ENCODE results near the gene PTPRD.
"Not testable (repeated sequence)": the region's sequence is repeated elsewhere in the genome, so short reads cannot be mapped to it uniquely, and the experiment has no call there.

Gene PTPRD

GRCh38 chr9:10449201-10449617 lies 163.6 kb downstream of the PTPRD start:
- DNase-seq: not testable (repeated sequence)

GRCh38 chr9:10447036-10447435 lies 165.8 kb downstream of the PTPRD start:
- DNase-seq: no peak

- DNase-seq: no peak
Measured at GRCh38 chr9:10443868-10444204, 169.0 kb downstream of the PTPRD start.

- no peak for DNase-seq
Measured at GRCh38 chr9:10443181-10443867, 169.5 kb downstream of the PTPRD start.

- DNase-seq: no peak
Measured at GRCh38 chr9:10438955-10439354, 173.8 kb downstream of the PTPRD start.

- DNase-seq: no peak
Measured at GRCh38 chr9:10436756-10437155, 176.0 kb downstream of the PTPRD start.

GRCh38 chr9:10434412-10434811 lies 178.4 kb downstream of the PTPRD start:
- no peak for DNase-seq

GRCh38 chr9:10411272-10411671 lies 201.5 kb downstream of the PTPRD start:
- no peak for DNase-seq

- DNase-seq: no peak
Measured at GRCh38 chr9:10403283-10403682, 209.5 kb downstream of the PTPRD start.

GRCh38 chr9:10396615-10397014 lies 216.2 kb downstream of the PTPRD start:
- no peak for DNase-seq

- DNase-seq: no peak
Measured at GRCh38 chr9:10387282-10387681, 225.5 kb downstream of the PTPRD start.

GRCh38 chr9:10371824-10372223 lies 241.0 kb downstream of the PTPRD start:
- DNase-seq: no peak

- DNase-seq: peak; percentile 6
Measured at GRCh38 chr9:10366171-10366779, 246.5 kb downstream of the PTPRD start.

GRCh38 chr9:10354591-10354990 lies 258.2 kb downstream of the PTPRD start:
- DNase-seq: no peak

- DNase-seq: not testable (repeated sequence)
Measured at GRCh38 chr9:10345621-10346020, 267.2 kb downstream of the PTPRD start.

- no peak for DNase-seq
Measured at GRCh38 chr9:10341057-10341456, 271.7 kb downstream of the PTPRD start.

- DNase-seq: no peak
Measured at GRCh38 chr9:10339152-10339551, 273.6 kb downstream of the PTPRD start.

GRCh38 chr9:10331157-10331556 lies 281.6 kb downstream of the PTPRD start:
- DNase-seq: no peak

GRCh38 chr9:10282084-10282483 lies 330.7 kb downstream of the PTPRD start:
- DNase-seq: no peak

GRCh38 chr9:10274988-10275387 lies 337.8 kb downstream of the PTPRD start:
- DNase-seq: no peak

- DNase-seq: no peak
Measured at GRCh38 chr9:10274175-10274574, 338.6 kb downstream of the PTPRD start.

- no peak for DNase-seq
Measured at GRCh38 chr9:10272830-10273229, 340.0 kb downstream of the PTPRD start.

GRCh38 chr9:10268531-10269485 lies 344.0 kb downstream of the PTPRD start:
- peak; percentile 23 for DNase-seq

- DNase-seq: no peak
Measured at GRCh38 chr9:10265153-10265631, 347.6 kb downstream of the PTPRD start.
